Mesenchymal stem cell (in vitro differentiated cells and primary cell): Measurements from ENCODE around the gene ADGRL3.
"Not testable (repeated sequence)": the region's sequence is repeated elsewhere in the genome, so short reads cannot be mapped to it uniquely, and the experiment has no call there.

Experiments used
- DNase-seq: peaks from one replicate; pipeline ENCODE4 v3.0.0-alpha.2; 2013
- H2AFZ ChIP-seq: one replicate; pipeline ENCODE4 v1.6.1; 2013; ENCODE audit warnings: low read depth, mild to moderate bottlenecking, control low read depth, inconsistent platforms, low read length, moderate library complexity
- H2AK5ac ChIP-seq: 2 replicates; pipeline ENCODE4 v1.6.1; 2013; ENCODE audit warnings: low read length, moderate library complexity, mild to moderate bottlenecking, inconsistent platforms; ENCODE audit not compliant: severe bottlenecking
- H2BK120ac ChIP-seq: one replicate; pipeline ENCODE4 v1.6.1; 2013; ENCODE audit warnings: low read depth, mild to moderate bottlenecking, inconsistent platforms, low read length, moderate library complexity
- H2BK12ac ChIP-seq, 2 experiments: one replicate each; pipeline ENCODE4 v1.6.1; 2013; ENCODE audit warnings: inconsistent platforms in 2 of 2, low read length in 2 of 2, mild to moderate bottlenecking in 2 of 2, moderate library complexity in 2 of 2, control low read depth in 1 of 2
- H2BK15ac ChIP-seq: one replicate; pipeline ENCODE4 v1.6.1; 2013; ENCODE audit warnings: mild to moderate bottlenecking, low read depth, inconsistent platforms; ENCODE audit not compliant: poor library complexity, severe bottlenecking
- H2BK5ac ChIP-seq: 2 replicates; pipeline ENCODE4 v1.6.1; 2013; ENCODE audit warnings: low read depth, mild to moderate bottlenecking, low read length, control low read depth, inconsistent platforms; ENCODE audit not compliant: poor library complexity, severe bottlenecking
- H3K14ac ChIP-seq, 2 experiments: one replicate each; pipeline ENCODE4 v1.6.1; 2013; ENCODE audit warnings: inconsistent platforms in 2 of 2, low read length in 2 of 2, control low read depth in 1 of 2, mild to moderate bottlenecking in 1 of 2, moderate library complexity in 1 of 2
- H3K18ac ChIP-seq, 2 experiments: one replicate each; pipeline ENCODE4 v1.6.1; 2013; ENCODE audit warnings: inconsistent platforms in 2 of 2, low read length in 2 of 2, control low read depth in 1 of 2, low read depth in 1 of 2, mild to moderate bottlenecking in 1 of 2
- H3K23ac ChIP-seq, 2 experiments: one replicate each; pipeline ENCODE4 v1.6.1; 2013; ENCODE audit warnings: inconsistent platforms in 2 of 2, low read length in 2 of 2, mild to moderate bottlenecking in 2 of 2, moderate library complexity in 2 of 2, control low read depth in 1 of 2
- H3K27ac ChIP-seq: 2 replicates; pipeline ENCODE4 v1.5.1; 2013; ENCODE audit warnings: mild to moderate bottlenecking, moderate library complexity, low read length, control low read depth, inconsistent platforms; ENCODE audit not compliant: poor library complexity, severe bottlenecking
- H3K27me3 ChIP-seq, 2 experiments: 2 replicates each; pipeline versions ENCODE4 v1.6.1 to v1.7.0; 2013; ENCODE audit warnings: low read length in 2 of 2, mild to moderate bottlenecking in 2 of 2, moderate library complexity in 2 of 2, control low read depth in 1 of 2, inconsistent platforms in 1 of 2; ENCODE audit not compliant: control insufficient read depth in 1 of 2, insufficient read depth in 1 of 2
- H3K36me3 ChIP-seq, 2 experiments: 2 replicates each; pipeline versions ENCODE4 v1.6.1 to v1.7.0; 2013; ENCODE audit warnings: low read length in 2 of 2, control low read depth in 1 of 2, inconsistent platforms in 1 of 2, low read depth in 1 of 2, mild to moderate bottlenecking in 1 of 2; ENCODE audit not compliant: insufficient read depth in 2 of 2, control insufficient read depth in 1 of 2
- H3K4ac ChIP-seq, 2 experiments: one replicate each; pipeline ENCODE4 v1.6.1; 2013; ENCODE audit warnings: inconsistent platforms in 2 of 2, low read length in 2 of 2, mild to moderate bottlenecking in 2 of 2, moderate library complexity in 2 of 2, control low read depth in 1 of 2, low read depth in 1 of 2
- H3K4me1 ChIP-seq: 2 replicates; pipeline ENCODE4 v1.6.1; 2013; ENCODE audit warnings: low read depth, low read length, control low read depth; ENCODE audit not compliant: control insufficient read depth, insufficient read depth
- H3K4me2 ChIP-seq: 2 replicates; pipeline ENCODE4 v1.6.1; 2013; ENCODE audit warnings: low read length, mild to moderate bottlenecking, inconsistent platforms; ENCODE audit not compliant: poor library complexity, severe bottlenecking
- H3K4me3 ChIP-seq, 2 experiments: 2 replicates each; pipeline versions ENCODE4 v1.5.1 to v1.7.0; 2013; ENCODE audit warnings: low read length in 2 of 2, mild to moderate bottlenecking in 2 of 2, control low read depth in 1 of 2, low read depth in 1 of 2; ENCODE audit not compliant: insufficient read depth in 1 of 2
- H3K79me1 ChIP-seq: replicated peaks from 2 replicates; pipeline ENCODE4 v1.6.1; 2013; ENCODE audit warnings: mild to moderate bottlenecking, control low read depth, low read length, inconsistent platforms; ENCODE audit not compliant: poor library complexity, severe bottlenecking
- H3K9ac ChIP-seq: 2 replicates; pipeline ENCODE4 v1.7.0; 2013; ENCODE audit warnings: mild to moderate bottlenecking, low read length, moderate library complexity
- H3K9me3 ChIP-seq: 2 replicates; pipeline ENCODE4 v1.7.0; 2013; ENCODE audit warnings: mild to moderate bottlenecking, low read length; ENCODE audit not compliant: control insufficient read depth
- H4K8ac ChIP-seq: one replicate; pipeline ENCODE4 v1.6.1; 2013; ENCODE audit warnings: inconsistent platforms, mild to moderate bottlenecking, low read length, moderate library complexity
- H4K91ac ChIP-seq: one replicate; pipeline ENCODE4 v1.6.1; 2013; ENCODE audit warnings: mild to moderate bottlenecking, low read length, inconsistent platforms
- WGBS: methylation state at CpG from one replicate; pipeline ENCODE4 v1.1.7; 2013; ENCODE audit warnings: mixed read lengths; 5-methylcytosine and 5-hydroxymethylcytosine counted together

The ADGRL3 gene

DNA sequence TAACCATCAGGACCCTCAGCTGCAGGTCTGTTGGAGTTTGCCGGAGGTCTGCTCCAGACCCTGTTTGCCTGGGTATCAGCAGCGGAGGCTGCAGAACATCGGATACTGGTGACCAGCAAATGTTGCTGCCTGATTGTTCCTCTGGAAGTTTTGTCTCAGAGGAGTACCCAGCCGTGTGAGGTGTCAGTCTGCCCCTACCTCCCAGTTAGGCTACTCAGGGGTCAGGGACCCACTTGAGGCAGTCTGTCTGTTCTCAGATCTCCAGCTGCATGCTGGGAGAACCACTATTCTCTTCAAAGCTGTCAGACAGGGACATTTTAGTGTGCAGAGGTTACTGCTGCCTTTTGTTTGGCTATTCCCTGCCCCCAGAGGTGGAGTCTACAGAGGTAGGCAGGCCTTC, 559.8 kb downstream of the ADGRL3 start:
- H3K36me3 ChIP-seq, H2BK120ac ChIP-seq, H3K9ac ChIP-seq, H3K4me2 ChIP-seq, H2AK5ac ChIP-seq, H3K23ac ChIP-seq, H3K27me3 ChIP-seq, H4K91ac ChIP-seq, H2BK15ac ChIP-seq, H3K27ac ChIP-seq, H4K8ac ChIP-seq, DNase-seq, H3K4me3 ChIP-seq, H3K4me1 ChIP-seq, H3K14ac ChIP-seq, H2BK5ac ChIP-seq, H2AFZ ChIP-seq, H2BK12ac ChIP-seq, H3K18ac ChIP-seq, H3K4ac ChIP-seq, H3K79me1 ChIP-seq, H3K9me3 ChIP-seq: not testable (repeated sequence)
- 91% methylated on average over 4 of the region's 4 CpGs for WGBS

DNA sequence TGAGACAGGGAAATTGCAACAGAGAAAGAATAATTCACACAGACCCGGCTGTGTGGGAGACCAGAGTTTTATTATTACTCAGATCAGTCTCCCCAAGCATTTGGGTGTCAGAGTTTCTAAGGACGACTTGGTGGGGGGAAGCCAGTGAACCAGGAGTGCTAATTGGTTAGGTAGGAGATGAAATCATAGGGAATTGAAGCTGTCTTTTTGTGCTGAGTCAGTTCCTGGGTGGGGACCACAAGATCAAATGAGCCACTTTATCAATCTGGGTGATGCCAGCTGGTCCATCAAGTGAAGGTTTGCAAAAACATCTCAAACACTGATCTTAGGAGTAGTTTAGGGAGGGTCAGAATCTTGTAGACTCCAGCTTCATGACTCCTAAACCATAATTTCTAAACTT, 560.7 kb downstream of the ADGRL3 start:
- Histone ChIP-seq H2AK5ac (no peak overlapping the region), H2BK120ac (no peak overlapping the region), H3K9me3 (no peaks in the 10 kb centered on the region), H2AFZ (no peak overlapping the region), H2BK15ac (no peak overlapping the region), H2BK5ac (no peak overlapping the region), H3K27me3 (no peaks in the 10 kb centered on the region), H3K4me2 (no peak overlapping the region), H3K4ac (no peak overlapping the region), H3K27ac (no peak overlapping the region), H2BK12ac (no peak overlapping the region), H3K79me1 (no peaks in the 10 kb centered on the region), H3K36me3 (no peaks in the 10 kb centered on the region), H3K9ac (no peak overlapping the region), H3K4me3 (no peak overlapping the region), H3K18ac (no peak overlapping the region), H4K91ac (no peak overlapping the region), H4K8ac (no peak overlapping the region), H3K4me1 (no peaks in the 10 kb centered on the region), H3K14ac (no peak overlapping the region), H3K23ac (no peak overlapping the region)
- WGBS, result 90% methylated on average over 2 of the region's 2 CpGs
- no peak for DNase-seq

DNA sequence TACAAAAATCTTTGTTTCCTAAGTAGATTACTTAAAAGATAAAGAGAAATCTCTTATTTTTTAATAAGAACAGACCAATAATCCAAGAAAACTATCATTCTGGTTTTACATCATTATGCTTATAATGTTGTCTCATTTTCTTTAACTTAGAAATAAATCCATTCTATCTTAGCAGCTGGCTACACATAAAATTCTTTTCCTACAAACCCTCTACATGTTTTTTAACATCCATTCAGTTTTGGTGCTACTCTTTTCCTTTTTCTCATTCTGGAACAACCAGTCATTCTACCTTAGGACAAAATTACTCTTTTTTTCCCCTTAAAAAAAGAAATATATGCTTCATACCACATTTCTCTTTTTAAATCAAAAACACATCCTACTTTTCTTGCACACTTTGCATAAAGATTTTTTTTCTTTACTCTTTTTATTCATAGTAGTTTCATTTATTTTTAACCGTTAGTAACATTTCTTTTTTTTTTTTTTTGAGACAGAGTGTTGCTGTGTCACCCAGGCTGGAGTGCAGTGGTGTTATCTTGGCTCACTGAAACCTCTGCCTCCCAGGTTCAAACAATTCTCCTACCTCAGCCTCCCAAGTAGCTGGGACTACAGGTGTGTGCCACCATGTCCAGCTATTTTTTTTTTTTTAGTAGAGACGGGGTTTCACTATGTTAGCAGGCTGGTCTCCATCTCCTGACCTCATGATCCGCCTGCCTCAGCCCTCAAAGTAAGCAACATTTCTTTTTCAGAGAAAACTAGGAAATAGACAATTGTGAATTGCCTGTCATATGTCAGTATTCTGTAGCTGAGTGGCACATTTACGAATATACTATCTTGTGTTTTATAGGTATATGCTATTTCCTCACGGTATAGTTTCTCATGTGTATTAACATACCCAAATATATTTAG, 562.8 kb downstream of the ADGRL3 start:
- H3K18ac ChIP-seq, result no peak overlapping the region
- H3K14ac ChIP-seq, result no peak overlapping the region
- no peak overlapping the region for H2BK12ac ChIP-seq
- no peak overlapping the region for H3K9ac ChIP-seq
- H3K36me3 ChIP-seq, result no peaks in the 10 kb centered on the region
- no peaks in the 10 kb centered on the region for H3K4me1 ChIP-seq
- H2BK5ac ChIP-seq, result no peak overlapping the region
- no peaks in the 10 kb centered on the region for H3K9me3 ChIP-seq
- WGBS, result no CpG with 5 or more reads among the region's 5 CpGs
- no peak overlapping the region for H3K27ac ChIP-seq
- H3K4me2 ChIP-seq, result no peak overlapping the region
- H3K27me3 ChIP-seq, result no peaks in the 10 kb centered on the region
- no peak overlapping the region for H2BK120ac ChIP-seq
- no peak overlapping the region for H2AFZ ChIP-seq
- H4K91ac ChIP-seq, result no peak overlapping the region
- no peak overlapping the region for H3K4ac ChIP-seq
- no peak overlapping the region for H2AK5ac ChIP-seq
- H3K4me3 ChIP-seq, result no peak overlapping the region
- H3K23ac ChIP-seq, result no peak overlapping the region
- DNase-seq, result no peak
- H4K8ac ChIP-seq, result no peak overlapping the region
- no peaks in the 10 kb centered on the region for H3K79me1 ChIP-seq
- no peak overlapping the region for H2BK15ac ChIP-seq

DNA sequence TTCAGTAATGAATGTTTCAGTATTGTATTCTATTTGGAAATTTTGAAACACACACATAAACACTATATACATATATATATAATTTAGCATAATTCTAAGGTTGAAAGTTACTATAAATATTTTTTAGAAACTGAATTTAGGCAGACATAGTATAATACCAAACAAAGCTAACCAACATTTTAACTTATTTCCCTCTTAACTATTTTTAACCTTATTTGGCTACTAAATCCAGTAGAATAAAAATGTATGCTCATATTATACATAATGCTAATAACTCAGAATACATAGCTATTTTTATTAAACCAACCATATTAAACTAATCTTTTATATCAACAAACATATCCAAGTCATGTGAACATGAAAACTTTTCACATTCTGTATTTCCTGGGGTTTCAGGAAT, 563.6 kb downstream of the ADGRL3 start:
- H3K4me1 ChIP-seq, result no peaks in the 10 kb centered on the region
- no peak overlapping the region for H2AFZ ChIP-seq
- no peak overlapping the region for H4K91ac ChIP-seq
- no peak overlapping the region for H2BK120ac ChIP-seq
- no peak overlapping the region for H2BK5ac ChIP-seq
- H3K4me3 ChIP-seq, result no peak overlapping the region
- no peak overlapping the region for H3K4me2 ChIP-seq
- no peaks in the 10 kb centered on the region for H3K9me3 ChIP-seq
- no peak for DNase-seq
- H3K79me1 ChIP-seq, result no peaks in the 10 kb centered on the region
- no peak overlapping the region for H2BK15ac ChIP-seq
- no peak overlapping the region for H3K14ac ChIP-seq
- no peaks in the 10 kb centered on the region for H3K27me3 ChIP-seq
- no peak overlapping the region for H3K18ac ChIP-seq
- H3K23ac ChIP-seq, result no peak overlapping the region
- no peaks in the 10 kb centered on the region for H3K36me3 ChIP-seq
- H3K27ac ChIP-seq, result no peak overlapping the region
- no peak overlapping the region for H4K8ac ChIP-seq
- no peak overlapping the region for H3K9ac ChIP-seq
- no peak overlapping the region for H2BK12ac ChIP-seq
- H2AK5ac ChIP-seq, result no peak overlapping the region
- H3K4ac ChIP-seq, result no peak overlapping the region
